ENCODE measurements around the gene BICDL2.

BICDL2 gene

GRCh38 chr16:2996298-2996697 is 40.4 kb downstream of the BICDL2 start:
- no peak for TF ChIP-seq CTCF (conservative IDR thresholded peaks at IDR 0.05)
- no peak overlapping the region for H3K27ac ChIP-seq

GRCh38 chr16:2992383-2993081 is 44.2 kb downstream of the BICDL2 start:
- H3K27ac ChIP-seq: no peak overlapping the region
- TF ChIP-seq CTCF (conservative IDR thresholded peaks at IDR 0.05): no peak

GRCh38 chr16:2991566-2992261 is 45.0 kb downstream of the BICDL2 start:
- H3K27ac ChIP-seq: no peak overlapping the region
- TF ChIP-seq CTCF (conservative IDR thresholded peaks at IDR 0.05): no peak

- no peak overlapping the region for H3K27ac ChIP-seq
- no peak for TF ChIP-seq CTCF (conservative IDR thresholded peaks at IDR 0.05)
These were observed 45.9 kb downstream of the BICDL2 start for GRCh38 chr16:2990891-2991290.

GRCh38 chr16:2988590-2989099 is 48.1 kb downstream of the BICDL2 start:
- no peak for TF ChIP-seq CTCF (conservative IDR thresholded peaks at IDR 0.05)
- no peak overlapping the region for H3K27ac ChIP-seq

- H3K27ac ChIP-seq: no peak overlapping the region
- TF ChIP-seq CTCF (conservative IDR thresholded peaks at IDR 0.05): no peak
These were observed 48.9 kb downstream of the BICDL2 start for GRCh38 chr16:2987833-2988232.

GRCh38 chr16:2987286-2987685 is 49.5 kb downstream of the BICDL2 start:
- no peak for TF ChIP-seq CTCF (conservative IDR thresholded peaks at IDR 0.05)

More at GRCh38 chr16:2987286-2987685, 49.5 kb downstream of the BICDL2 start:
- H3K27ac ChIP-seq: no peak overlapping the region
